Pulmonary artery endothelial cell (primary cell): Measurements from ENCODE around the gene PRDX4. TPM values are rescaled to one million over a fixed set of nuclear protein-coding genes. Genes with fewer than 3 reads are reported as not detected.
"Not testable (repeated sequence)": the region's sequence is repeated elsewhere in the genome, so short reads cannot be mapped to it uniquely, and the experiment has no call there.

ENCODE experiments used
- DNase-seq: peaks from one replicate; pipeline ENCODE4 v3.0.0-alpha.2; 2011; ENCODE audit warnings: low read depth, low spot score
- total RNA-seq: library from RNA; depleted of rRNA; stranded (reverse); fragments of >200 nt; gene quantifications from 2 replicates; pipeline ENCODE4 v1.2.3, GENCODE V29; 2014

PRDX4 gene
- 170 and 274 TPM in 2 replicates for total RNA-seq

DNA sequence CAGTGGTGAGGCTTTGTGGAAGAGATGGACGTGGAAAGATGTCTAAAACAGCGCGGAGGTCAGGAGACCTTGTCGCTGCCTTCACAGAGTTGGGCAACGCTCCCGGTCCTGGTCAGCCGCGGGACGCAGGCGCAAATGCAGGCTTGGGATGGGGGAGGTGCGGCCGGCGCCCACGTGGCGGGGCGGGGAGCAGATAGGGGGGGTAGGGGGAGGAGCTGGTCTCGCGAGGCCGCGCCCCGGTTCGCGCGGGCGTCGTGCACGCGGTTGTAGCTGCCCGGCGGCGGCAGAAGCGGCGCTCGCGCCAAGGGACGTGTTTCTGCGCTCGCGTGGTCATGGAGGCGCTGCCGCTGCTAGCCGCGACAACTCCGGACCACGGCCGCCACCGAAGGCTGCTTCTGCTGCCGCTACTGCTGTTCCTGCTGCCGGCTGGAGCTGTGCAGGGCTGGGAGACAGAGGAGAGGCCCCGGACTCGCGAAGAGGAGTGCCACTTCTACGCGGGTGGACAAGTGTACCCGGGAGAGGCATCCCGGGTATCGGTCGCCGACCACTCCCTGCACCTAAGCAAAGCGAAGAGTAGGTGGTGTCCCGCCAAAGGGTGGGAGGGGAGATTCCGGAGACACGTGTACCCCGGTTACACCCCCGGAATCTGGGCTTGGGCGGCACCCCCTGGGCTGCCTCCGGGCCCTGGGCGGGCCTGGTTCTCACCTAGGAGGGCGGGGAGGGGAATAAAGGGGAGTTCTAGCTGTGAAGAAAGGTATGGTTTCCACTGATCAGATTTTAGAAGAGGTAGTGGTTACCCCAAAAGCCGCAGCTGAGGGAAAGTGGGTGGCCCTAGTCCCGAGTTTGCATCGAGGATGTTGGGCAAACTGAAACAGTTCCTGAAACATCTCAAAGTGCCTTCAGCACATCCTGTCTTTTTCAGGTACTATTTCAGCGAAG lies at the start of gene PRDX4:
TSS of gene PRDX4 (plus strand) at position 255 of the 939 bp plus-strand sequence. CDS start at position 333, 78 bp downstream.
- peak; percentile 50 for DNase-seq

DNA sequence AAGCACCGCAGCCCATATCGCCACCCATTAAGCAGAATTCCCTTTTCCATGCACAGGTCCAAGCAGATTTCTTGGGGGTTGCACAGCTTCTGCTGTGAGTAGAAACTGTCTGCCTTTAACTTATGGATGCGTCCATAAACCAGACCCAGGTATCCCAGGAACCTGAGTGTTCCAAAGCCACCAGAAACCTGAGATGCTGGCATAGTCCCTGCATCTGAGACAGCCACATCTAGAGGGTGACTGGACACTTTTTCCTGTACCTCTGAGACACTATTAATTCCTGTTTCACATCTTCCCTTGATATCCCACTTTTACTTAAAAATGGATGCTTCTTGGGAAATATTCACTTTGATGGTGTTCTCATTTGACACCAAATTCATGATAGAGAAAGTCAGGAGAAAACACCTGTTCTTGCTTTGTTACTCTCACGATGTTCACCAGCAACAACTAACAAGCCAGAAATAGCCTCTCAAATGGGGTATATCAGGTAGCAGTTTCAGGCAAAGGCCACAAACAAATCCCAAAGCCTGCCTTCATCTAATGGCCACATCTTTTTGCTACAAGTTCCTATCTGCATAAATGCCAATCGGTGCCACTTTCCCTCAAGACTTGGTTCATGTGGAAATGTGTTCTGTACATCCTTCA lies 45.5 kb upstream of the PRDX4 start:
- no peak for DNase-seq

DNA sequence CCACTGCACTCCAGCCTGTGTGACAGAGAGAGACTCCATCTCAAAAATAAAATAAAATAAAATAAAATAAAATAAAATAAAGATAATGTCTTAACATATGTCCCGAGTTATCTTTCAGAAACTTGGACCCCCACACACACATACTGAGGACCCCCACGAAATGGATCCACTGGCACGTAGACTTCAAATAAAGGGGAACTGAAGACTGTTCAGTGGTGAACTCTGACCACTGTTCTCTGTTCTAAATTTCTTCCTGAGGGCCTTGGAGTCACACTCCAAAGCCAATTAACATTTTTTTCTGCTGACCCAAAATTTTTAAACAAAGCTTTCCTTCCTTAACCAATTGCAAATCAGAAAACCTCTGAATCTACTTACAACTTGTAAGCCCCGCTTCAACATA lies 43.5 kb upstream of the PRDX4 start:
- DNase-seq: no peak

DNA sequence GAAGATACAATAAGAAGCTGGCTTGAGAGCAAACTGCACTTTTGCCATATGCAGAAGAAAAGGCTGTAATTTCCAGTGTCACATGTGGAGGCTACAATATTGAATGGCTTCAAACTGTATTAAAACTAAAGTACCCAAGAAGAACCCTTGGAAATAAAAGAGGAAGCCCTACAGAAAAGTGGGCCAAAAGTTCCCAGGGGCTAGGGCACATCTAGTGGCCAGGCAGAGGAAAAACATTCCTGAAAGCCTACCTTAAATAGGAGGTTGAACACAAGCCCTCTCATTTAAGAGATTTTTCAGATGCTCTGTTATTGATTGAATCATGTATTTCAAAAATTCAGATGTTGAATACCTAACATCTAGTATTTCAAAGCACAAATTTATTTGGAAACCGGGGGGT lies 40.6 kb upstream of the PRDX4 start:
- no peak for DNase-seq

DNA sequence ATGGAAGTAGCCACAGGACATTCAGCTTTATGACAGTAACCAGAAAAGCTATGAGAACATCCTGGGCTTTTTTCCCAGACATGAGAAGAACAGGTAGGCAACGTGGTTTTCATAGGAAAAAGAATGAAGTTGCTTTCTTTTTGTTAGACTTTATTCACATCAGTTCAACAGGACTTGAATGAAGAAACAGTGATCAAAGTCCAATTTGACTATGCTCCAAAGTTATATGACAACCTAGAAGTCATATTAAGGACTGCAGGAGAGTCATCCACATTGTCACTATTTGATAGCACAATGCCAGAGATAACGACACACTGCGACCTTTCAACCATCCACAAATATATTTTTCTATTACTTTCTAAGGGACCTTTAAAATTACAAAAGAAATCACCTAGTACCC lies 39.2 kb upstream of the PRDX4 start:
- DNase-seq: no peak

DNA sequence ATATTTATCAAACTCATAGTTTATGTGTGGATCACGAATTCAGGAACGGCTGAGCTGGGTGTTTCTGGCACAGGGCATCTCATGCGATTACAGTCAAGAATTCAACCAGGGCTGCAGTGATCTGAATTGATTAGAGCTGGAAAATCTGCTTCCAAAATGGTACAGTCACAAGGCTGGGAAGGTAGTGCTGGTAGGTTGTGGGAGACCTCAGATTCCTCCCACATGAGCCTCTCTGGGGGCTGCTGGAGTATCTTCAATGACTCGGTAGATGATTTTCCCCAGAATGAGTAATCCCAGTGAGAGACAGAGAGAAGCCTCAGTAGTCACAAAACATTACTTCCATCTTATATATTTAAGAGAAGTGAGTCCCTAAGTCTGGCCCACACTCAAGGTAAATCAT lies 36.2 kb upstream of the PRDX4 start:
- DNase-seq: no peak

GRCh38 chrX:23633834-23634580 lies 33.3 kb upstream of the PRDX4 start:
- no peak for DNase-seq

- no peak for DNase-seq
Measured at GRCh38 chrX:23637187-23637586, 30.1 kb upstream of the PRDX4 start.

DNA sequence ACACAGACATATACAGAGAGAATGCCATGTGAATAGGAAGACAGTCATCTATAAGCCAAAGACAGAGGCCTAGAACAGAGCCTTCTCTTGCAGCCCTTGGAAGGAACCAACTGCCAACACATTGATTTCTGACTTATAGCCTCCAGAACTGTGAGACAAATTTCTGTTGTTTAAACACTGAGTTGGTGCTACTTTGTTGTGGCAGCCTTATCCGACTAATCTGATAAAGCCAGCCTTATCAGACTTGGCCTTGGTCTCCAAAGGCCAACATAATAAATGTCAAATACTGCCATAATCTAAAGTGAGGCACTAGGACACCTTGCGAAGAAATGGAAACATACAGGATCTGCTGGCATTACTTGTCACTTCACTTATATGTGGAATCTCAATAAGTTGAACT lies 24.3 kb upstream of the PRDX4 start:
- DNase-seq: no peak

- no peak for DNase-seq
Measured at GRCh38 chrX:23644744-23645143, 22.5 kb upstream of the PRDX4 start.

DNA sequence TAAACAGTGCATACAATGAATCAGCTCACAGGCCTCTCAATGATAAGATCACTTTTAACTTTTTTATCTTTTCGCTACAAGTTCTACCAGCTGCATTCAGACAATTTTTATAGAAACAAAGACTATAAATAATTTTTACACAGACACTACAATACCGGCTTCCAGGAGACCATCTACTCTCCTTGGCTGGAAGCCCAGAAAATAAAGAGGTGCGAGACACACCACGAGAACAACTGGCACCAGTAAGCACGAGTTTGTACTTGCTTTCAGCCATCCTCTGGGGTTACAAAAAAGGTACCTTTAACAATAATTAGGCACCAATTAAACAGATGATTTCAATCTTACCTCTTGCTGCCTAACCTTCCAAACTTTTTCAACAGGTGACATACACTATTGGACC lies 11.2 kb upstream of the PRDX4 start:
- no peak for DNase-seq

DNA sequence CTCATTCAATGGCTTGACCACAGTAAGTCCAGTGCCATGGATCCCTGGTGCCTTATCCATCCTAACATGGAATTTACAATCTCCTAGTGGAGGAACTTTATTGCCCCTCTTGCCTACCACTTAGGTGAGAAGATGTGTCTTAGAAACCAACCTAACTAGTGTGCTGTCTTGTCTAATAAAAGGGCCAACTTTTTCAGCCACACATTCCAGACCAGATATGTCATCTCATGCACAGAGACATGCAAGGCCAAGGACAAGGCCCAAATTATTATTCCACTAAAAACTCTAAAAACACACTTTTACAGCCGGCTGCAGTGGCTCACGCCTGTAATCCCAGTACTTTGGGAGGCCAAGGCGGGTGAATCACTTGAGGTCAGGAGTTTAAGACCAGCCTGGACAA lies 10.6 kb upstream of the PRDX4 start:
- no peak for DNase-seq

DNA sequence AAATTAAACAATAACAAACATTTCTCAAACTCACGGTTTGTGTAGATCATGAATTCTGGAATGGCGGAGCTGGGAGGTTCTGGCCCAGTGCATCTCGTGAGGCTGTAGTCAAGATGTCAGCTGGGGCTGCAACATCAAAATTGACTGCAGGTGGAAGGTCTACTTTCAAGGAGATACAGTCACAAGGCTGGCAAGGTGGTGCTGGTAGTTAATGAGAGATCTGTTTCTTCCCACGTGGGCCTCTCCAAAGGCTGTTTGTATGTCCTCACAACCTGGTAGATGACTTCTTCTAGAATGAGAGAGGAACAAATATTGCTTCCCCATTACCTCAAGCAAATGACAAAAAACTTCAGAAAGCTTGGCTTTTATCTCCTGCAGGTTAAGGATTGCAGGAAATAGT lies 8.0 kb upstream of the PRDX4 start:
- DNase-seq: no peak

DNA sequence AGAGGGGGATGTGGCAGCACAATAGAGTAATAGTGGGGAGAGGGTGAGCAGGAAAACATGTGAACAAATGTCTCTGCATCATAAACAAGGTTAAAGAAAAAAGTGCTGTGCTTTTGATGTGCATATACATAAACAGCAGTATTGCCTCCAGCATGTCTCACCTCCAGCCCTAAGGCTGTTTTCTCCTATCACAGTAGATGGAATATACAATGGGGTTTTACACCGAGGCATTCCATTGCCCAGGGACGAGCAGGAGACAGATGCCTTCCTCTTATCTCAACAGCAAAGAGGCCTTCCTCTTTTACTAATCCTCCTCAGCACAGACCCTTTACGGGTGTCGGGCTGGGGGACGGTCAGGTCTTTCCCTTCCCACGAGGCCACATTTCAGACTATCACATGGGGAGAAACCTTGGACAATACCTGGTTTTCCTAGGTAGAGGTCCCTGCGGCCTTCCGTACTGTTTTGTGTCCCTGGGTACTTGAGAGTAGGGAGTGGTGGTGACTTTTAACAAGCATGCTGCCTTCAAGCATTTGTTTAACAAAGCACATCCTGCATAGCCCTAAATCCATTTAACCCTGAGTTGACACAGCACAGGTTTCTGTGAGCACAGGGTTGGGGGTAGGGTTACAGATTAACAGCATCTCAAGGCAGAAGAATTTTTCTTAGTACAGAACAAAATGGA lies 7.1 kb upstream of the PRDX4 start:
- not testable (repeated sequence) for DNase-seq

DNA sequence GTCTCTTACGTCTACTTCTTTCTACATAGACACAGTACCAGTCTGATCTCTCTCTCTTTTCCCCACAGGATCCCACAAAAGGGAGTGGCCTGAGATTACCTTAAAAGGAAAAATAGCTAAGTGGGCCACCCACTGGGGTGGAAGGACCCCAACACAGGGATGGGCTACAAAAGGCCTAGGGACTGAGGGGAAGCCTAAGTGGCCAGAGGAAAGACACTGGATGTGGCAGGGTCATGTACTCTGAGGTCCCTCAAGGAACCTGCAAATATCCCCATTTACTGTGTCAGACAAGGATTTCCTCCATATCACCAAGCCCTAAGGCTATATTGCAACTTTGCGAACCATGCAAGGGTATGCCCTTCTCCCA lies 6.5 kb upstream of the PRDX4 start:
- no peak for DNase-seq

DNA sequence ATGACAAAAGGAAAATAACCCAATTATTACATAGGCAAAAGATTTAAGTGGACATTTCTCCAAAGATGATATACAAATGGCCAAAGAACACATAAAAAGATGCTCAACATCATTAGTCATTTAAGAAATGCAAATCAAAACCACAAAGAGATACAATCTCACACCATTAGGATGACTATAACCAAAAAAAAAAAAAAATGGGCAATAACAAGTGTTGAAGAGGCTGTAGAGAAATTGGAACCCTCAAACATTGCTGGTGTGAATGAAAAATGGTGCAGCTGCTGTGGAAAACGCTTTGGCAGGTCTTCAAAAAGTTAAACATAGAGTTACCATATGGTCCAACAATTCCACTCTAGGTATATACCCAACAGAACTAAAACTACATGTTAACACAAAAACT lies 5.6 kb upstream of the PRDX4 start:
- no peak for DNase-seq

- DNase-seq: no peak
Measured at GRCh38 chrX:23662187-23662586, 5.1 kb upstream of the PRDX4 start.

- DNase-seq: no peak
Measured at GRCh38 chrX:23662853-23663252, 4.4 kb upstream of the PRDX4 start.

GRCh38 chrX:23664496-23664895 lies 2.8 kb upstream of the PRDX4 start:
- DNase-seq: no peak

GRCh38 chrX:23666282-23666681 lies 1.0 kb upstream of the PRDX4 start:
- no peak for DNase-seq

DNA sequence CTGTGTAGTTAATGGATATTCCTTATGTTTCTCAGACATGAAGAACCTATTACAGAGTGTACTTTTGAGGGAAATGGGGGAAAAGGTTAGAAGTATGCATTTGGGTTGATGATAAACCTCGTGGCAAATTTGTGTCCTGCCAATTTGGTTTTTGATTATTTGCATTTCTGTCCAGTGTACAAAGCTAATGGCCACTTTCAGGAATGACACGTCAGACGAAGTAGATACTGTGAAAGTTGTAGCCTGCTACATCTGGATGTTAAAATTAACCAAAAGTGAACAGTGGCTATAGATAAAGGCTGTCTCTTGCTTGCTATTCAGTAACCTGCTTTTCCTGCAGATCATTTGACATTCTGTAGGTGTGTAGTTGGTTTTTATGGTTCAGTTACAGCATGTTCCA lies 1.0 kb downstream of the PRDX4 start:
- DNase-seq: no peak

GRCh38 chrX:23670528-23670927 lies 3.2 kb downstream of the PRDX4 start:
- no peak for DNase-seq
